ENCODE results near the gene OR56B1. TPM values are rescaled to one million over a fixed set of nuclear protein-coding genes. Genes with fewer than 3 reads are reported as not detected.

The OR56B1 gene
- total and polyA plus RNA-seq, 2 experiments from 2014 or later, result not detected

DNA sequence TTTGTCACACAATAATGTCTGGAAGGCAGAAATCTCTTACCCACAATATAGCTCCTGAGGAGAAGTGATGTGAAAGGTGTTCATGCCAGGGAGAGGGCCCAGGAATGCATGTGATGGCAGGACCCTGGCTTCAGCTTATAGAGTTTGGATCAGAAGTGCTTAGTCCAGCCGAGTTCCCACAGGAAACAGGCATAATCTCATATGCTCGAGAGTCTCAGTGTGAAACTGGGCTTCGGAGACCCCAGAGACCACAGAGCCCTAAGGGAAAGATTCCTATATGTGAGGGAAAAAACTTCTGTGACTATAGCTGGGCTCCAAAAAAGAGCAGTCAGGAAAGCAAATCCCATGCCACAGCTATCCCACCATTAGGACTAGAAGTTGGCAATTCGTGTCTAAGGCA lies 47.0 kb downstream of the OR56B1 start, which contains the start of gene OR52N5:
TSS of gene OR52N5 (minus strand) at position 101 of the 400 bp plus-strand sequence. CDS start 4,721 bp downstream, outside the sequence.
- Histone ChIP-seq H2AFZ (no peak within 1 kb of the TSS), H3K27ac (no peak within 1 kb of the TSS), H3K36me3 (ENCODE audit: low read depth) (no peaks in the 10 kb centered on the region), H3K4me1 (ENCODE audit: insufficient read depth) (no peaks in the 10 kb centered on the region), H3K4me2 (ENCODE audit: unreplicated experiment) (no peak within 1 kb of the TSS), H3K79me2 (ENCODE audit: insufficient read depth) (no peaks in the 10 kb centered on the region), H3K9me2 (ENCODE audit: insufficient read depth) (no peaks in the 10 kb centered on the region), H3K9me3 (ENCODE audit: low read depth) (no peaks in the 10 kb centered on the region), H3K9ac (no peak within 1 kb of the TSS), H3F3A (ENCODE audit: insufficient read depth) (no peaks in the 10 kb centered on the region), H3K27me3 (replicated peaks; ENCODE audit: insufficient read depth) (no peaks in the 10 kb centered on the region), H4K20me1 (ENCODE audit: insufficient read depth) (no peaks in the 10 kb centered on the region), H3K4me3 (no peak within 1 kb of the TSS)
- TF ChIP-seq EZH2 (IDR thresholded peaks at IDR 0.05; ENCODE audit: insufficient read depth, poor library complexity, severe bottlenecking) (no peak), EZH2phosphoT487 (IDR thresholded peaks at IDR 0.05; ENCODE audit: insufficient read depth, low read depth) (no peak)
- in situ Hi-C loops (cut with MboI), result no loop called here
- DNase-seq, result no peak
- WGBS, 2 experiments (ENCODE audit: low coverage in 1 of 2, low lambda C conversion rate in 2 of 2, missing lambda C conversion rate in 2 of 2), result 25 to 29% methylated on average over 4 of the region's 4 CpGs

Other genes with a start within 250 kb of the OR56B1 start
- gene OR52D1, start 247.8 kb upstream of the OR56B1 start, total RNA-seq (2014; rRNA removed; shearing (Covaris generic)), result not detected in 2 replicates
- gene OR52D1, start 247.8 kb upstream of the OR56B1 start, polyA plus RNA-seq (2016; fragmentation: Nextera tagmentation; extraction: Ambion mirVana), result not detected in 2 replicates
- not detected in 2 replicates for gene UBQLN3, start 226.5 kb upstream of the OR56B1 start, total RNA-seq (2014; rRNA removed; shearing (Covaris generic))
- gene UBQLN3, start 226.5 kb upstream of the OR56B1 start, polyA plus RNA-seq (2016; fragmentation: Nextera tagmentation; extraction: Ambion mirVana), result not detected in 2 replicates
- gene UBQLNL, start 219.7 kb upstream of the OR56B1 start, total RNA-seq (2014; rRNA removed; shearing (Covaris generic)), result 0.32 TPM in 1 of 2 replicates, not detected in the other
- gene UBQLNL, start 219.7 kb upstream of the OR56B1 start, polyA plus RNA-seq (2016; fragmentation: Nextera tagmentation; extraction: Ambion mirVana), result 0.20 TPM in 1 of 2 replicates, not detected in the other
- gene OR52H1, start 187.9 kb upstream of the OR56B1 start, total RNA-seq (2014; rRNA removed; shearing (Covaris generic)), result not detected in 2 replicates
- not detected in 2 replicates for gene OR52H1, start 187.9 kb upstream of the OR56B1 start, polyA plus RNA-seq (2016; fragmentation: Nextera tagmentation; extraction: Ambion mirVana)
- gene OR52B6, start 155.6 kb upstream of the OR56B1 start, total RNA-seq (2014; rRNA removed; shearing (Covaris generic)), result not detected in 2 replicates
- gene OR52B6, start 155.6 kb upstream of the OR56B1 start, polyA plus RNA-seq (2016; fragmentation: Nextera tagmentation; extraction: Ambion mirVana), result not detected in 2 replicates
- 2.3 and 3.6 TPM in 2 replicates for gene TRIM6, start 139.8 kb upstream of the OR56B1 start, total RNA-seq (2014; rRNA removed; shearing (Covaris generic))
- 1.9 and 2.2 TPM in 2 replicates for gene TRIM6, start 139.8 kb upstream of the OR56B1 start, polyA plus RNA-seq (2016; fragmentation: Nextera tagmentation; extraction: Ambion mirVana)
- gene TRIM34, start 111.4 kb upstream of the OR56B1 start, total RNA-seq (2014; rRNA removed; shearing (Covaris generic)), result 5.1 and 12.1 TPM in 2 replicates
- gene TRIM34, start 111.4 kb upstream of the OR56B1 start, polyA plus RNA-seq (2016; fragmentation: Nextera tagmentation; extraction: Ambion mirVana), result 3.9 and 4.0 TPM in 2 replicates
- 10.7 and 11.9 TPM in 2 replicates for gene TRIM5, start 51.4 kb upstream of the OR56B1 start, total RNA-seq (2014; rRNA removed; shearing (Covaris generic))
- 12.7 and 14.0 TPM in 2 replicates for gene TRIM5, start 51.4 kb upstream of the OR56B1 start, polyA plus RNA-seq (2016; fragmentation: Nextera tagmentation; extraction: Ambion mirVana)
- 58.4 and 114 TPM in 2 replicates for gene TRIM22, start 46.7 kb upstream of the OR56B1 start, total RNA-seq (2014; rRNA removed; shearing (Covaris generic))
- gene TRIM22, start 46.7 kb upstream of the OR56B1 start, polyA plus RNA-seq (2016; fragmentation: Nextera tagmentation; extraction: Ambion mirVana), result 50.2 and 51.1 TPM in 2 replicates
- 0.43 TPM in 1 of 2 replicates, not detected in the other for gene OR52N4, start 17.8 kb downstream of the OR56B1 start, total RNA-seq (2014; rRNA removed; shearing (Covaris generic))
- not detected in 2 replicates for gene OR52N4, start 17.8 kb downstream of the OR56B1 start, polyA plus RNA-seq (2016; fragmentation: Nextera tagmentation; extraction: Ambion mirVana)
- not detected in 2 replicates for gene OR52N5, start 46.9 kb downstream of the OR56B1 start, total RNA-seq (2014; rRNA removed; shearing (Covaris generic))
- gene OR52N5, start 46.9 kb downstream of the OR56B1 start, polyA plus RNA-seq (2016; fragmentation: Nextera tagmentation; extraction: Ambion mirVana), result not detected in 2 replicates
- gene OR52N1, start 54.8 kb downstream of the OR56B1 start, total RNA-seq (2014; rRNA removed; shearing (Covaris generic)), result not detected in 2 replicates
- not detected in 2 replicates for gene OR52N1, start 54.8 kb downstream of the OR56B1 start, polyA plus RNA-seq (2016; fragmentation: Nextera tagmentation; extraction: Ambion mirVana)
- not detected in 2 replicates for gene OR52N2, start 72.5 kb downstream of the OR56B1 start, total RNA-seq (2014; rRNA removed; shearing (Covaris generic))
- not detected in 2 replicates for gene OR52N2, start 72.5 kb downstream of the OR56B1 start, polyA plus RNA-seq (2016; fragmentation: Nextera tagmentation; extraction: Ambion mirVana)
- not detected in 2 replicates for gene OR52E6, start 105.4 kb downstream of the OR56B1 start, total RNA-seq (2014; rRNA removed; shearing (Covaris generic))
- gene OR52E6, start 105.4 kb downstream of the OR56B1 start, polyA plus RNA-seq (2016; fragmentation: Nextera tagmentation; extraction: Ambion mirVana), result not detected in 2 replicates
- not detected in 2 replicates for gene OR52E8, start 121.2 kb downstream of the OR56B1 start, total RNA-seq (2014; rRNA removed; shearing (Covaris generic))
- gene OR52E8, start 121.2 kb downstream of the OR56B1 start, polyA plus RNA-seq (2016; fragmentation: Nextera tagmentation; extraction: Ambion mirVana), result not detected in 2 replicates
- gene OR52E4, start 144.2 kb downstream of the OR56B1 start, total RNA-seq (2014; rRNA removed; shearing (Covaris generic)), result not detected in 2 replicates
- not detected in 2 replicates for gene OR52E4, start 144.2 kb downstream of the OR56B1 start, polyA plus RNA-seq (2016; fragmentation: Nextera tagmentation; extraction: Ambion mirVana)
- not detected in 2 replicates for gene OR52E5, start 156.8 kb downstream of the OR56B1 start, total RNA-seq (2014; rRNA removed; shearing (Covaris generic))
- not detected in 2 replicates for gene OR52E5, start 156.8 kb downstream of the OR56B1 start, polyA plus RNA-seq (2016; fragmentation: Nextera tagmentation; extraction: Ambion mirVana)
- not detected in 2 replicates for gene OR56A3, start 205.8 kb downstream of the OR56B1 start, total RNA-seq (2014; rRNA removed; shearing (Covaris generic))
- not detected in 2 replicates for gene OR56A3, start 205.8 kb downstream of the OR56B1 start, polyA plus RNA-seq (2016; fragmentation: Nextera tagmentation; extraction: Ambion mirVana)
- gene OR56A5, start 232.0 kb downstream of the OR56B1 start, total RNA-seq (2014; rRNA removed; shearing (Covaris generic)), result not detected in 2 replicates
- not detected in 2 replicates for gene OR56A5, start 232.0 kb downstream of the OR56B1 start, polyA plus RNA-seq (2016; fragmentation: Nextera tagmentation; extraction: Ambion mirVana)

All from GM23248 (cell line).